GM18526 (cell line): ENCODE measurements around the gene DUOXA1.

Source experiments
- POLR2A ChIP-seq: IDR thresholded peaks from 3 replicates; pipeline ENCODE4 v1.6.1; 2011; ENCODE audit not compliant: insufficient read length; ENCODE audit errors: extremely low read depth

Gene DUOXA1

GRCh38 chr15:45121020-45121419 lies 8.7 kb downstream of the DUOXA1 start:
- no peak for TF ChIP-seq POLR2A

- TF ChIP-seq POLR2A, result no peak
Measured at GRCh38 chr15:45120081-45120972, 9.4 kb downstream of the DUOXA1 start.

- no peak for TF ChIP-seq POLR2A
Measured at GRCh38 chr15:45118996-45119395, 10.7 kb downstream of the DUOXA1 start.

GRCh38 chr15:45118131-45118588 lies 11.5 kb downstream of the DUOXA1 start:
- no peak for TF ChIP-seq POLR2A

GRCh38 chr15:45117308-45118130 lies 12.2 kb downstream of the DUOXA1 start:
- no peak for TF ChIP-seq POLR2A

GRCh38 chr15:45116482-45117307 lies 13.0 kb downstream of the DUOXA1 start:
- no peak for TF ChIP-seq POLR2A

- no peak for TF ChIP-seq POLR2A
Measured at GRCh38 chr15:45116006-45116481, 13.6 kb downstream of the DUOXA1 start.

GRCh38 chr15:45115312-45115820 lies 14.3 kb downstream of the DUOXA1 start:
- TF ChIP-seq POLR2A, result no peak

- TF ChIP-seq POLR2A, result no peak
Measured at GRCh38 chr15:45114751-45115085, 15.0 kb downstream of the DUOXA1 start.

- TF ChIP-seq POLR2A, result no peak
Measured at GRCh38 chr15:45114076-45114750, 15.5 kb downstream of the DUOXA1 start, which contains the start of the genes DUOX2 and DUOXA2. Gene DUOX2 (minus strand): TSS chr15:45114172. CDS start chr15:45113411, 761 bp downstream. Gene DUOXA2 (plus strand): TSS chr15:45114326. CDS start chr15:45114606, 280 bp downstream.

GRCh38 chr15:45113380-45113990 lies 16.2 kb downstream of the DUOXA1 start:
- TF ChIP-seq POLR2A, result no peak

- no peak for TF ChIP-seq POLR2A
Measured at GRCh38 chr15:45112591-45113379, 16.9 kb downstream of the DUOXA1 start.

GRCh38 chr15:45112143-45112590 lies 17.5 kb downstream of the DUOXA1 start:
- TF ChIP-seq POLR2A, result no peak
